K562 (cell line): ENCODE results near the gene LYRM7. TPM values are rescaled to one million over a fixed set of nuclear protein-coding genes. Genes with fewer than 3 reads are reported as not detected.
A peak's percentile ranks its signal among the peaks of the same experiment; 100 is the strongest.

Experiments used
- ATAC-seq: fragments of 200-7000 bp; cut with Tn5 transposase; 3 replicates; pipeline ENCODE4 v1.9.1; 2020; ENCODE audit warnings: moderate library complexity
- BruUV-seq: library from RNA; stranded (reverse); fragments of 400-500 nt; replicated peaks from 2 replicates; lab custom pipeline; 2021; lab: Mats Ljungman, UMichigan
- CTCF ChIA-PET: fragments of 300-600 bp; formaldehyde crosslinking; extraction: SDS; loops from one replicate; lab custom pipeline; 2021; ENCODE audit warnings: low intra/inter-chr PET ratio; lab: Yijun Ruan, JAX
- POLR2A ChIA-PET: fragments of 300-600, 350-650 bp; sonication (Branson Sonifier 250); formaldehyde crosslinking; extraction: SDS; loops from one replicate; lab custom pipeline; 2021; ENCODE audit warnings: antibody characterized with exemption, inconsistent platforms; lab: Yijun Ruan, JAX
- DNase-seq, 4 experiments: peaks; one replicate each; pipeline versions ENCODE4 v3.0.0 to v3.0.0-alpha.2; 2011 to 2018; ENCODE audit warnings: low spot score in 3 of 4, mixed read lengths in 3 of 4; ENCODE audit errors: extremely low read depth in 1 of 4
- FAIRE-seq: peaks from 2 replicates; lab custom pipeline; 2011; peaks lifted over from hg19 to GRCh38; lab: Jason Lieb, UNC
- H2AFZ ChIP-seq: 2 replicates; pipeline ENCODE4 v1.6.0; 2011; ENCODE audit warnings: low read depth, low read length, control low read depth, inconsistent platforms
- H3K27ac ChIP-seq: fragments of 200-600 bp; 3 replicates; pipeline ENCODE4 v1.8.0; 2011; ENCODE audit warnings: low read depth, mild to moderate bottlenecking, control low read depth, inconsistent platforms, low read length, moderate library complexity, mixed read lengths; ENCODE audit errors: extremely low read depth
- H3K27me3 ChIP-seq, 2 experiments: fragments of 300-600 bp in 1 of 2; 2 replicates in 1 of 2; 3 replicates in 1 of 2; pipeline versions ENCODE4 v1.6.0 to v1.8.0; 2011; ENCODE audit warnings: inconsistent platforms in 2 of 2, low read length in 2 of 2, mild to moderate bottlenecking in 1 of 2, mixed read lengths in 1 of 2, moderate library complexity in 1 of 2; ENCODE audit not compliant: control insufficient read depth in 2 of 2, insufficient read depth in 2 of 2
- H3K36me3 ChIP-seq: fragments of 300-600 bp; 3 replicates; pipeline ENCODE4 v1.8.0; 2011; ENCODE audit warnings: mild to moderate bottlenecking, low read length, inconsistent platforms; ENCODE audit not compliant: control insufficient read depth, insufficient read depth
- H3K4me1 ChIP-seq, 2 experiments: fragments of 200-600 bp in 1 of 2; replicated peaks in 1 of 2; 2 replicates in 1 of 2; 3 replicates in 1 of 2; pipeline versions ENCODE4 v1.5.1 to v1.8.0; 2011; ENCODE audit warnings: inconsistent platforms in 2 of 2, low read length in 2 of 2, mild to moderate bottlenecking in 1 of 2, mixed read lengths in 1 of 2, moderate library complexity in 1 of 2; ENCODE audit not compliant: control insufficient read depth in 2 of 2, insufficient read depth in 2 of 2
- H3K4me2 ChIP-seq: 2 replicates; pipeline ENCODE4 v1.6.1; 2011; ENCODE audit warnings: low read length, control low read depth, inconsistent platforms, mixed read lengths; ENCODE audit not compliant: insufficient read depth
- H3K4me3 ChIP-seq: fragments of 200-600 bp; sonication (generic), shearing (Covaris generic); 2 replicates; pipeline ENCODE4 v1.5.1; 2016; ENCODE audit warnings: control low read depth, inconsistent platforms
- H3K79me2 ChIP-seq: fragments of 200-600 bp; 3 replicates; pipeline ENCODE4 v1.8.0; 2011; ENCODE audit warnings: low read length, inconsistent platforms; ENCODE audit not compliant: control insufficient read depth, insufficient read depth
- H3K9ac ChIP-seq, 2 experiments: 2 replicates each; pipeline versions ENCODE4 v1.6.0 to v1.6.1; 2011; ENCODE audit warnings: low read depth in 2 of 2, low read length in 2 of 2, control low read depth in 1 of 2, inconsistent platforms in 1 of 2, mild to moderate bottlenecking in 1 of 2, mixed read lengths in 1 of 2; ENCODE audit not compliant: insufficient read depth in 1 of 2
- H3K9me1 ChIP-seq: one replicate; pipeline ENCODE4 v1.6.0; 2011; ENCODE audit warnings: inconsistent platforms, mild to moderate bottlenecking, low read length, moderate library complexity; ENCODE audit not compliant: control insufficient read depth, insufficient read depth
- H3K9me3 ChIP-seq: replicated peaks from 2 replicates; pipeline ENCODE4 v1.5.1; 2011; ENCODE audit warnings: low read depth, low read length, inconsistent platforms; ENCODE audit not compliant: control insufficient read depth, insufficient read depth
- H4K20me1 ChIP-seq: replicated peaks from 2 replicates; pipeline ENCODE4 v1.6.1; 2011; ENCODE audit warnings: low read length, inconsistent platforms, mixed read lengths; ENCODE audit not compliant: control insufficient read depth, insufficient read depth
- ARHGAP35 ChIP-seq: fragments of 450-650 bp; IDR thresholded peaks from 2 replicates; pipeline ENCODE4 v1.6.1; 2018; ENCODE audit not compliant: partially characterized antibody
- KDM1A ChIP-seq, 2 experiments: fragments of 450-650 bp; IDR thresholded peaks; 2 replicates each; pipeline ENCODE4 v1.6.1; 2016; ENCODE audit warnings: mild to moderate bottlenecking in 2 of 2
- MTF1 ChIP-seq: fragments of 250-450 bp; sonication (Bioruptor Pico); IDR thresholded peaks from 2 replicates; pipeline ENCODE4 v1.9.0; 2021; ENCODE audit warnings: moderate library complexity, mild to moderate bottlenecking, inconsistent platforms, borderline replicate concordance
- SREBF2 ChIP-seq: sonication (generic); formaldehyde crosslinking; IDR thresholded peaks from 2 replicates; pipeline ENCODE4 v1.4.0; 2020; ENCODE audit warnings: mild to moderate bottlenecking, missing genetic modification reagents
- SRSF7 ChIP-seq: fragments of 200-400 bp; formaldehyde crosslinking; optimal IDR thresholded peaks from 2 replicates; pipeline ENCODE3; 2017; ENCODE audit warnings: mild to moderate bottlenecking, low read depth, low read length
- ZFP1 ChIP-seq: fragments of 450-650 bp; formaldehyde crosslinking; IDR thresholded peaks from 2 replicates; pipeline ENCODE4 v1.4.0; 2020; ENCODE audit warnings: mild to moderate bottlenecking, mixed read lengths
- ZNF76 ChIP-seq: fragments of 250-450 bp; sonication (Bioruptor Pico); IDR thresholded peaks from 2 replicates; pipeline ENCODE4 v1.4.0; 2020; ENCODE audit warnings: mild to moderate bottlenecking, moderate library complexity, borderline replicate concordance
- whole genome bisulfite sequencing: fragments of 100-300 bp; shearing (Covaris generic); methylation state at CpG from one replicate; pipeline ENCODE4 v1.1.6; 2016; ENCODE audit warnings: low coverage, mixed read lengths; ENCODE audit not compliant: insufficient coverage; ENCODE audit errors: missing lambda C conversion rate; 5-methylcytosine and 5-hydroxymethylcytosine counted together
- in situ Hi-C: fragments of 300-500 bp; cut with MboI; formaldehyde crosslinking; loops from 4 replicates; pipeline ENCODE4 v1.15.0; 2018; ENCODE audit warnings: inconsistent platforms, mixed read lengths
- intact Hi-C: fragments of 100-400 bp; cut with micrococcal nuclease; formaldehyde crosslinking; loops from 2 replicates; pipeline ENCODE4 v1.14.2; 2022
- polyA plus RNA-seq, 8 experiments: library from polyadenylated mRNA; depleted of rRNA in 4 of 8; stranded (reverse) in 5 of 8; unstranded in 3 of 8; fragments of >200 nt; fragmentation: Nextera tagmentation in 2 of 8; fragmentation: Illumina TruSeq in 1 of 8; extraction: Ambion mirVana in 2 of 8; extraction: Trizol in 1 of 8; gene quantifications; 2 replicates each; pipeline versions ENCODE4 v1.2.1 to v1.2.3, GENCODE V29; 2011 to 2014; ENCODE audit warnings: inconsistent platforms in 1 of 8, missing spikeins in 1 of 8
- total RNA-seq, 7 experiments: library from RNA; depleted of rRNA in 6 of 7; stranded (reverse); fragments of >200 nt in 6 of 7; fragmentation: Illumina TruSeq in 2 of 7; extraction: Trizol in 2 of 7; gene quantifications; 2 replicates each; pipeline versions ENCODE4 v1.2.1 to v1.2.3, GENCODE V29; 2011 to 2021; ENCODE audit warnings: low replicate concordance in 1 of 7

The LYRM7 gene
- total and polyA plus RNA-seq, 9 of the 15 experiments (the other 6 are each of a cell fraction or from before 2014, with no cell fraction given) = 16.2 to 70.1 (median 33.3) TPM

GRCh38 chr5:131225282-131225974, 54.7 kb downstream of the LYRM7 start:
- BruUV-seq = no TSS peak
- intact Hi-C loops = no loop called here
- H3K4me3 ChIP-seq = no peak overlapping the region
- ChIA-PET POLR2A (interaction anchor here (0.6 kb wide), 1 partner anchor 22 kb away, joined by 3 read pairs; no protein-coding TSS in a partner anchor), CTCF (no interaction called here)
- DNase-seq = no peak
- FAIRE-seq = no peak
- WGBS = 33% methylated on average over 4 of the region's 4 CpGs
- H3K79me2 ChIP-seq = no peaks in the 10 kb centered on the region
- no peak overlapping the region for H3K4me2 ChIP-seq
- no peaks in the 10 kb centered on the region for H3K9me1 ChIP-seq
- H4K20me1 ChIP-seq = no peaks in the 10 kb centered on the region
- TF ChIP-seq SREBF2 (CRISPR knock-in tag) (no peak), KDM1A (IDR thresholded peaks at IDR 0.05) (peak; percentile 73 to 77), ZFP1 (CRISPR knock-in tag) (no peak), MTF1 (no peak), SRSF7 (no peak), ZNF76 (CRISPR knock-in tag) (no peak), ARHGAP35 (no peak)
- in situ Hi-C loops = no loop called here
- ATAC-seq = no peak
- H3K27me3 ChIP-seq = peaks cover 0 to 5% of the 10 kb centered on the region in 2 experiments; a peak in 1 of 5 replicates
- no peak overlapping the region for H3K27ac ChIP-seq
- no peak overlapping the region for H2AFZ ChIP-seq
- no peaks in the 10 kb centered on the region for H3K9me3 ChIP-seq
- H3K4me1 ChIP-seq = 0 out of 5 replicates have a peak, but pooled peaks cover 0 to 4% of the 10 kb centered on the region in 2 experiments
- H3K36me3 ChIP-seq = no peaks in the 10 kb centered on the region
- no peak overlapping the region for H3K9ac ChIP-seq
